GM18867 (cell line): Measurements from ENCODE around the gene RBMS3.
"Not testable (repeated sequence)": the region's sequence is repeated elsewhere in the genome, so short reads cannot be mapped to it uniquely, and the experiment has no call there.

ENCODE experiments used
- ATAC-seq: cut with Tn5 transposase; IDR thresholded peaks from one replicate; pipeline ENCODE4 v1.9.1; 2021; ENCODE audit warnings: mild to moderate bottlenecking, moderate library complexity; ENCODE audit not compliant: unreplicated experiment

The RBMS3 gene

DNA sequence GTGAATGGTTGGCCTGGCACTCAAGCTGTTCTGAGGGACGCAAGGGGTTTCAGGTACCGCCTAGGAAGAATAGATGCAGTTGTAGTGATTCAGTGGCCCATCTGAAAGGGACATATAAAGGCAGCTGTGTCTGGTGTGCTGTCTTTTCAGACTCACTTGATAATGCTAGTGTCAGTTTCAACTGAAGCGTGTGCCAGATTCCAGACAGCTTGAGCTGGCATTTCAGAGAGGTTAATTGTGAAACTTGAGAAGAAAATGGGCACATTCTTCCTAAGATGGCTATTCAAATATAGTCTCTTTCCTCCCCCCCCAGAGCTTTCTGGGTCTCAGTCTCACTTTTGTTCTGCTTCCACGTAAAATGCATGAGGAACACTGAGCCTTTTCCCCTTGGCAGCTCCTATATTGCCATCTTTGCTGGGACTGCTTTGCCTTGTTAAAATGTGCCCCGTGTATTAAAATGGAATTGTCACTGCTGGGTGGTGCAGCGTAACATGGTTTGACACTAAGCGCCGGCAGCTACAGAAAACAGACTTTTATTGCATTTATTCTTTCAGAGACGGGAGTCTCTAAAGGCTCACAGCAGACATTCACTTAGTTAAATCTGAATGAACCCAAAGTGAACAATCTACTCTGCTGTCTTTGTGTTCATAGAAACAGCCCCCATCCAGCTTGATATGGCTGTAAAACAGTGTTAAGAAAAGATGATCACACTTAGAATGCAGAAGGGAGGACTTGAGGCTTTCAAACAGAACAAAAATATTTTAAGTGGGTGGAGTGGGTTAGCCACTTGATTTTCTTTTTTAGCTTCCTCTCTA is 478.7 kb downstream of the RBMS3 start:
- ATAC-seq, result no peak

DNA sequence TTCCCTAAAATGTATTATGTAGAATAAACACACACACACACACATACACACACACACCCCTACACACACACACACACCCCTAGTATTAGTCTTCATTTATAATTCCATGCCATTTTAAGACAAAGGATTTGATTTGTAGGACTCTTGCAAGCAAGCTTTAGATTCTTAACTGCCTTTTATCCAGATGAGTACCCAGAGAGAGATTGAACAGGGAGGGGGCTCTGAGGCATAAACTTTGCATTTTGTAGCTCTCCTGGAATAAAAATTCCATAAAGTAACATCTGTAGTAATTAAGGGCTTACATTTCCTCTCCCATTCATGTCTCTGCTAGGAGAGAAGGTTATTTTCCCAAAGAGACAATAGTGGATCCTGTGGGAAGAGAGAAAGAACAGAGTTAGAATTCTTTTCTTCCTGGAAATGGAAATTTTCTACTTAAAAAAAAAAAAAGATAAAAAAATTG is 479.4 kb downstream of the RBMS3 start:
- ATAC-seq, result no peak

DNA sequence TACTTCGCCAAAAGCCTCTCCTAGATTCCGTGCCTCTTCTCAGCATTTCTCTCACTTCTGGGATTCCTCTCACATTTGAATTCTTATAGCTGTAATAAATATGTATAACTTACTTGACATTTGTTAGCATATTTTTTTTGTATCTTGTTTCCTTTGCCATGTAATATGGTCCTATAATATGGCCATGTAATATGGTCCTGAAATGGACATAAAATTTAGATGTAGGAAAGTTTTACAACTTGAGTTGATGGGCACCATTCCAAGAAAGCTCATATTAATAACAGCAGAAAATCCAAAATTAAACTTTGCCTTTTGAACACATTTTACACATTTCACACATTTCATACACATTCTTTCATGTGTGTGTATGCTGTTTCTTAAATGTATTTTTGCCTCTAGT is 480.6 kb downstream of the RBMS3 start:
- no peak for ATAC-seq

DNA sequence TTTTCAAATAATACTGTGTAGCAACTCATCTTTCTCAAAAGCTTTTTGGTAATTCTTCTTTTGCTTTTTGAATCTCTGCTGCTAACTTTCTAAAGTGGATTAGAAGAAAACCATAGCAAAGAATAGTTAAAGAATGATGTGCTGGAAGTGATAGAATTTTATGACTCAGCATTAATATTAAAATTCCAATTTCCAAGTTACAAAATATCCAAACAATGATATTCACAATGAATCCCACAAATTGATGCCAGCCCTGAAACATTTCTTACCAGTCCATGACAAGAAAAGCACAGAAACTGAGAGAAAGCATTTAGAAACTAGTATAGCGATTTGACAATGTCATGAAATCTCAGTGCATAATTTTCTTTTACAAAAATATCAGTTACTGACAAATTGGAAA is 482.2 kb downstream of the RBMS3 start:
- ATAC-seq, result no peak

DNA sequence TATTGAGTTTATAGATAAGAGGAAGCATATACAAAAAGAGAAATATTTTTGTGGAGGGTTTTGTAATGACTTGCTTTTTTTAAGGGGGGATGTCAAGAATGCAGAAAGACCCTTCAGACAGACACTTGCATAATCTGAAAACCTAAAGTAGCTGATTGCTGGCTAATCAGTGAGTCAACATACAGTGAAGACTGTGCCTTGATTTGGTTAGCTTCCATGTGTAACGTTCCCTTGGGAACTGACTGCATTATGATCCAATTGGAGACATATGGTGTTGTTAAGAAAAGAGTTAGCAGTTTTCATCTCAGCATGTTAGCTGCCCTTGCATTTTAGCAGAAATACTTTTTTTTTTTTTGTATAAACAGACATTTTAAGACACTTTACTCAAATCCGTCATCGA is 483.2 kb downstream of the RBMS3 start:
- ATAC-seq, result no peak

DNA sequence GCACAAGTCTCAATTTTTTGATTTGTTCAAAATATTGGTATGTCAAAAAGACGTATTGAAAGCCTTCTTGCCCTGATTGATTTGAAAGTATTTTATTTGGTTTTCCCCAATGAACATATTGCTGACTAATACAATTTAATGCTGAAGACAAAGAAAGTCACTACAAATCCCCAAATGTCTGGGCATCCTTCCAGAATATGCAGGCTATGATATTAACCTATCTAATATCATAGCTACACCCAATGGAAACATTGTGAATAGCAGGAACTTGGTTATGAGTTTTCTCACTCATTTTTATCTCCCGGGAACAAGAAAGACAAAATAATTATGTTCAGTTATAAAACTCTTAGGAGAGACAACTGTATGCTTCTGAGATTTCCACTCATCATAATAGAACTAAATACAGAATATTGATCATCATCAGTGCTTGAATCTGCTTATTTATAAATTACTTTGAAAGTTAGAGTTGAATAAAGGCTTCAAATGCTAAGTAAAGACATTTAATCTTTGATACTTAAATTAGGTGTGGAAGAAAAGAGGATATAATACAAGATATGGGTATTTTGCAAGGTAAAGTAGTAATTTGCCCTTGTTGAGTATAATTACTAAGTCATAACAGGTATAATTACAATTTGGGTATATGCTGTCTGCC is 483.9 kb downstream of the RBMS3 start:
- ATAC-seq, result no peak

DNA sequence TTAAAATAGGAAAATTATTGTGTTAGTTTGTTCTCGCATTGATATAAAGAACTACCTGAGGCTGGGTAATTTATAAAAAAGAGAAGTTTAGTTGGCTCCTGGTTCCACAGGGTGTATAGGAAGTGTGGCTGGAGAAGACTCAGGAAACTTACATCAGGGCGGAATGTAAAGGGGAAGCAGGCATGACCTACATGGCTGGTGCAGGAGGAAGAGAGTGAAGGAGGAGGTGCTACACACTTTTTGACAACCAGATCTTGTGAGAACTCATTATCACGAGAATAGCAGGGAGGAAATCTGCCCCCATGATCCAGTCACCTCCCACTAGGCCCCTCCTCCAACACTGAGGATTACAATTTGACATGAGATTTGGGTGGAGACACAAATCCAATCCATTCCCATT is 490.7 kb downstream of the RBMS3 start:
- no peak for ATAC-seq

DNA sequence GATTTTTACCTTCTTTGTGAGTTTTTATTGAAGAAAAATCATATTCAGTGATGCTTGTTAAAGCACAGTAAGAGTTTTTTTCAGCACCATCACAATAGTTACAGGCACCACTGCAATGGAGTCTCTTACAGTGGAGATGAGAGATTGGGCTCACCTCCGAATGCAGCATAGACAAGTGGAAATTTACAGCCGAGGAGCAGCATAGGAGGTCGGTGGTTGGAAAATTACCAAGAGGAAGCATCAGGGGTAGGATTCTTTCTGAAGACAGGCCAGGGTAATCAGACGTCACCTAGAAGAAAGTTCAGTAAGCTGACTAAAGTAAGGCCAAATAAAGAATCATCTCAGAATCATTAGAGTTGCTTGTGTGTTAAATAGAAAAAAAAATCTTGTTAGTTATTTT is 491.6 kb downstream of the RBMS3 start:
- ATAC-seq, result no peak

DNA sequence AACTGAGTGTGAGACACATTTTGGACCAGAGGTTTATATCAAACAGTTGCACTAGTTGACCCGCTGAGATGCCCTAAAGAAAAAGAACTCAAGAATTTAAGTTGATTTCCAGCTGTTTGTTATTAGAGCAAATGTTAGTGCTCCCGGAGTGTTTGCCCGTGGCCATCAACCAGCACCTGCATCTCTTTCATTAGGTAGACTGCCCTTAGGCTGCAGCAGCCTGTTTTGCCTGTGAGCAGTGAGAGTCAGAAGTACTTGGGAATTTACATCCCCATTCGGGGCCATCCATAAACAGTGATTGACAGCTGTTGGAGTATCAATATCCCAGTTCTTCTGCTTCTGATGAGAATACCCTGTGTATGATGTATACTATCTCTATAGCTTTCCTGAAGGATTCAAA is 492.6 kb downstream of the RBMS3 start:
- ATAC-seq, result no peak

DNA sequence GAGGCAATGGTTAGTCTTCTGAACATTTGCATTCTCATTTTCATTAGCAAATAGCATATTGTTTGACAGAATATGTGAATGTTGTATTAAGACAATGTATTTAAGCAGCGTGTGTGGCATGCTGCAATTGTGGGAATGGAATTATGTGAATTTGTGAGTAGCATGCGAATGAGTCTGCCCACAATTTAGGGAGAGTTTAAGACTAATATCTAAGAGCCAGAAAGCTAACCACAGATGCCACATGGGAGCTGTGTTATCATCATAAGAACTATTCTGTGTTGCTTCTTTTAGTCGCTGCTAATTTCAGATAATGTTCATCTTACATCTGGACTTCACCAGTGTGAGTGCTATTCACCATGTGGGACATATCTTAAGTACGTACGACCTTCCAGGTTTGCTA is 494.5 kb downstream of the RBMS3 start:
- ATAC-seq, result no peak

DNA sequence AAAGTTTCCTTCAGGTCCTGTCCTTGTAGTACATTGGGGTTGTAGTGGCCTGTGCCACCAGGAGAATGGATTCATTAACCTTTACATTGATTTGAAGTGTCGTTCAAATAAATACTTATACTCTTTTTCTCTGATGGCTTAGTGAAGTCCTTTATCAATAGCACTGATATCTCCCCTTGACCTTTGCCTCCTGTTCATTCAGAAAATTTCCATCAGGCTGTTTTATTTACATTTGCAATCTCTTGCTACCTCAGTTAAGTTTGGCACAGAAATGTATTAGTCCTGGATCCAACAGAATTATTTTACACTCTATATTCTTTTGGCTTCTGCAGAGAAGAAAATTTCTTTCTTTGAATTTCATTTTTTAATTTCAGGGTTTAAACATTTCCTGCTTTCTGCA is 497.0 kb downstream of the RBMS3 start:
- no peak for ATAC-seq

DNA sequence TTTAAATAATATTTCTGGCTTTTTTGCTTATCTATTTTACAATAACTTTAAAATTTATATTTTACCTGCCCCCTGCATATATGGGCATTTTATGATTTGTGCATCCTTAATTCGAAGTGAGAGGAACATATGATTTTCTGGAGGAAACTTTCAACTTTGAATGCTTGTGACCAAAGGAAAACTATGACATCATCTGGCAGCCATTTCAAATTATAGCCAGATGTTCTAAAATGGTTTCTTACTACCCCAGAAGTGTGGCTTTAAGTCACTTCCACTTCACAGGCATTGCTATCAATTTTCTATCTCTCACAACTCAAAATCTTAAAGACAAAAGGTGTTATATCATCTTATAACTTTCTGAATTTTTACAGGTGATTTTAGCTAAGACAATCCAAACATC is 508.8 kb downstream of the RBMS3 start:
- no peak for ATAC-seq

DNA sequence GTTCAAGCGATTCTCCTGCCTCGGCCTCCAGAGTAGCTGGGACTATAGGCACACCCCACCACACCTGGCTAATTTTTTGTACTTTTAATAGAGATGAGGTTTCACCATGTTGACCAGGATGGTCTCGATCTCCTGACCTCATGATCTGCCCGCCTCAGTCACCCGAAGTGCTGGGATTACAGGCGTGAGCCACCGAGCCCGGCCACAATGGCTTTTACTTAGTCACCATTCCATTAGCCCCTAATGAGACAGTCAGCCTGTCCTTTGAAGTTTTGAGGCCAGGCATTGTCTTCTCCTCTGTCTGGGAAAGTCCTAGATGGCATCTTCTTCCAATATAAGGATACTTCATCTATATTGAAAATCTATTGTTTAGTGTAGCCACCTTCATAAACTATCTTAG is 515.9 kb downstream of the RBMS3 start:
- ATAC-seq, result no peak

DNA sequence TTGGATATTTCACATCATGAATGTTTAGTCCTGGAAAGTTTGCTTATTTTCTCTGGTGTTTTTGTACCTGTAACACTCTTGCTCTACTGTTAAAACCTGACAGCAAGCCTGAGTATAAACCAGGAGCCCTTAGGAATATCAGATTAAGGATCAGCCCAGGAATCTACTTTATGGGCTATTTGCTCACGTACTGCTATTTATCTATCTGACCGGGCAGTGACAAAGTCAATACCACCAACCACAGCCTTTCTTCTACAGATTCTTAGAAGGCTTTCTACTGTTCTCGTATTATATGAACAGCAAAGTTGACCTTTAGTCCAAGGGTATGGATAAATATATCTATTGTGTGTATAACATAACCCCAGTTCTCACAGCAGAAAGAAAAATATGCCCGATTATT is 521.2 kb downstream of the RBMS3 start:
- ATAC-seq, result no peak

DNA sequence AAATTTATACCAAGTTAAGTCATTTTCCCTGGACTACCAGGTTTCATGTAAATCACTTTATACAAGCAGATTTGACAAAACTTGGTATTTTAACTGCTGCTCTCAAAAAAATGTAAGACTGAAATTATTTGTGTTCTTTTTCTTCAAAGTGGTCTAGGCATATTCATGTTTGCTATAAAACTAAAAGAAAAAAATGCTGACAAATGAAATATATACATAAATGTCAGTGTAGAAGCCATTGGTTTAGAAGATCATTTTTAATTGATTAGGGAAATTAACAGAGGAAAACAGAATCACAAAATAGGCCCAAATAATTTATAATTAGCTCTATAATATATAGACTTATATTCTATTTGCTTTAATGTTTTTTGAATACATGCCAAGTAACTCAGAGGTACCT is 523.2 kb downstream of the RBMS3 start:
- no peak for ATAC-seq

DNA sequence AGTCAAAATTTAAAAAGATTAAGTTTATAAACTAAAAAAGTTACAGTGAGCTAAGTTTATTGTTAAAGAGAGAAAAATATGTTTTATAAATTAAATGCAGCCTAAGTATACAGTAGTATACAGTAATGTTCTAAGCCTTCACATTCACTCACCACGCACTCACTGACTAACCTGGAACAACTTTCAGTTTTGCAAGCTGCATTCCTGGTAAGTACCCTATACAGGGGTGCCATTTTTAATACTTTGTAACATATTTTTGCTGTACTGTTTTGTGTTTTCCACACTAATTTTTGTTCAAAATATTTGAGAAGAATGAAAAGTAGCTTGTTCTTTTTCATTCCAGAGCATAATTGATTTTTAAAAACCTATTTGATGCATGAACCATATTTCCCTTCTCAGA is 524.9 kb downstream of the RBMS3 start:
- no peak for ATAC-seq

DNA sequence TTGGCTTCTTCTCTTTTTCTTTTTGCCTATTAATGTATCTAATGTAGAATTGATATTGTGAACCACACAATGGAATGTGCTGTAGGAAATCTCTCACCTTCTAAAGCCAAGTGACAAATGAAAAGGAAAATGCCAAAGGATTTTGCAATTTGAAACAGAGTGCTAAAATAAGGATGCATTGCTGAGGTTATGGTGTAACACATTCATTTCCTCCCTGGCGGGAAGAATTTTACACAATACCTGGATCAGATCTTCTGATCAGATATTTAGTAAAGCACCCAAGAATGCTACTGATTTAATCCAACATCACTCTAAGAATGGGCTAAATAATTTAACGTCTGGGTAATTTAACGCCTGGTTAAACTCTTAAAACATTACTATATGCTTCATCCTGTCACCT is 527.5 kb downstream of the RBMS3 start:
- not testable (repeated sequence) for ATAC-seq

DNA sequence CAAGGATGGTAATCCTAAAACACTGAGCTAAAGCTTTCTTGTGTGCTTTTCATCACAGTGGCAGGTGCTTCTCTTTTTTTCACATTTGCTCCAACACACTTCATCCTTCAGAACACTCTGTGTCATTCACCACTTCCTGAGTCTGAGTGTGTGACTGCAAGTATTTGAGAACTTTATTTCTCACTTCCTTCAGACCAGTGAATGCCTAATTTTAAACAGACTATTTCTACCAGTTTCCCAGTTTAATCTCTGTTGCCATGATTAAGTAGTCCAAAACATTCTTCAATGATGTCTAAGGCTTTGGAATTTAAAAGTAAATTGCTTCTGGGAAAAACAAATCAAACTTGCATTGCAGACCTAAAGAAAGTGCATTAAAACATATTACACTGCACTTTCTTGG is 541.2 kb downstream of the RBMS3 start:
- no peak for ATAC-seq

DNA sequence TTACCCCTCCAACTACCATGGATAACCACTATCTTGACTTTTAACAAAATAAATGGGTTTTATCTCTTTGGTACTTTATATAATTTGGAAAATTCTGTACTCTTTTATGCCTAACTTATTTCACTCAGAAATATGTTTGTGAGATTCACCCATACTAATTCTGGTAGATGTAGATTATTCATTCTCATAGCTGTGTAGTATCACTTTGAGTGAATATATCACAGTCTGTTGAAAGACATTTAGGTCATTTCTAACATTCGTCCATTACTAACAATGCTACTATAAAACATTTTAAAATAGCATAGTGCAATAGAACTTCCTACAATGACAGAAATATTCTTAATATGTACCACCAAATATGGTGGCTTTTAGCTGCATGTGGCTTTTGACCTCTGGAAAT is 542.4 kb downstream of the RBMS3 start:
- ATAC-seq, result no peak

DNA sequence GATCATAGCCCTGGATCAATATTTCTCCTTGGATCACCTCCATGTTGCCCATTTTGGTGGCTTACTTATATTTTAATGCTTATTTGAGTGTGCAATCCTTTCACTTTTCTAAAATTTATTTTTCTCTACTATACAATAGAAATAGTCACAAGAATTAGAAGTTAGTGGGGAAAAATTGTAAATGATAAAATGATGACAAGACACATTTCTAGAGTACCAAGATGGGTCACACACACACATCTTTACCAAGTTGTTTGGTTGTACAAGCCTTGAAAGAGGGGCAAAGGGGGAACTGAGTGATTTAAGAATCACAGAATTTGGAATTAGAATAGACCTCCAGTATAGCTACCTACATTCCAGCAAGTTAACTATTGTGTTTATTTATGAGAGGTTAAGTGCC is 545.8 kb downstream of the RBMS3 start:
- ATAC-seq, result no peak

DNA sequence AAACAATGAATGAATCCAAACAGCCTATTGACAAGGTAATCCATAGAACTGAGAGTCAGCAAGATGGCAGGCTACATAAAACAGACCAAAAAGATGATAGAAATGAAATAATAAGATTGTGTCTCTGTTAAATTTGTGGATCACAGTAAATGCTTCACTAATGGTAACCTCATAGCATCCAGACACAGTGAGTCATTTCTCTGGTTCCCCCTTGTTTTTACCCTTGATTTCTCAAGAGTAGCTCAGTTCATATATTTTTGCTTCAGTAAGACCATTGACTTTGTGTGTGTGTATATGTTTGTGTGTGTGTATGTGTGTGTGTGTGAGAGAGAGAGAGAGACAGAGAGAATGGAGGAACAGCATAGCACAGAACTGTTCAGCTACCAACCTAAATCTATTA is 546.9 kb downstream of the RBMS3 start:
- no peak for ATAC-seq

DNA sequence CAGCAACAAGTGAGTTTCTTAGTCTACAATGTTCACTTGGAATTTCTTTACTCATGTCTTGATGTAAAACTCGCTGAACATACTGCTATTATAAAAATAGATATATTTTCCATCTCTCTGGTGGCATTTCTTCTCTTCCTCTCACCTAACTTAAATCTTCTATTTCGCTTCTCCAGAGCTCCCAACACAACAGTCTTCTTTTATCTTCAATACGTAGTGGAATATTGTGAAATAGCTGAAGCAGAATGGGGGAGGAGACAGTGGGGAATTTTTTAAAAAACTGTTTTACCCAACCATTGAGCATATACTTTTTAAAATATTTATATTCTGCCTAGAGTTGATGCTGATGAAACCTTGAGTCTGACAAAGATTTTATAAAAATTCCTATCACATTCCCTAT is 548.5 kb downstream of the RBMS3 start:
- ATAC-seq, result no peak

DNA sequence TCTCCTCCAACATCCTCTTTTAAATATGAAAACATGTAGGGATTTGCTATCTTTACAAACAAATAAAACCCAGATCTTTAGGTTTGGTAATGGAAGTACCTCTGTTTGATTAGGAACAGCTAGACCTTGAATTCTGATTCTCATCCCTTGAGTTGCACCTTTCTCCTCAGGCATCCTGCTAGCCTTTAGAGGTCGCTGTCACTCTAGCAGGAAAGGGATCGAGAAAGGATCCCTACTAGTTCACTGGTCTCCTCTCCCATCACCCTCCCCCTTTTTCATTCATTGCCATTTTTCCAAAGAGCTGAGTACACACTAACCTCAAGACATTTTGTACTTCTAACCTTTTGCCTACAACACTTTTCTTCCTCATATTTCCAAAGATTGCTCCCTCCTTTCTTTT is 569.8 kb downstream of the RBMS3 start:
- ATAC-seq, result no peak
